GM18868 (cell line): ENCODE measurements around the gene ARID4B.
A peak's percentile ranks its signal among the peaks of the same experiment; 100 is the strongest.
"Not testable (repeated sequence)": the region's sequence is repeated elsewhere in the genome, so short reads cannot be mapped to it uniquely, and the experiment has no call there.

Experiments used
- ATAC-seq: cut with Tn5 transposase; IDR thresholded peaks from one replicate; pipeline ENCODE4 v1.9.1; 2021; ENCODE audit warnings: mild to moderate bottlenecking, moderate library complexity; ENCODE audit not compliant: unreplicated experiment

Gene ARID4B

DNA sequence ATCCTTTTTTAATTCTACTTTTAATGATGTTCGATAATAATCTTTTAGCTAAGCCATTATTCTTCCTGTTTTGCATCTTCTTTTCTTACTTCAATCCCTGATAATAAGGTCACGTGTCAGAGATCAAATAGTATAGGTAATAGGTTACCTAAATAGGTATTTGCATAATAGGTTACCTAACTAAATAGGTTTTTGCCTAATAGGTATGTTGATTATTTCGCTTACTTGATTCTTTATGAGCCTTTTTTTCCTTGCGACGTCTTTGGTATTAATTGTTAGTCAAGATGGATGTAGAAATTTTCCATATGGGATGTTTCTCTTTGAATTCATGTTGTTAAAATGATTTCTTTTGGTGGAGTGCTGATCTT is 2.9 kb upstream of the ARID4B start:
- no peak for ATAC-seq

GRCh38 chr1:235329139-235329902 is 1.3 kb upstream of the ARID4B start:
- peak; percentile 27 for ATAC-seq

DNA sequence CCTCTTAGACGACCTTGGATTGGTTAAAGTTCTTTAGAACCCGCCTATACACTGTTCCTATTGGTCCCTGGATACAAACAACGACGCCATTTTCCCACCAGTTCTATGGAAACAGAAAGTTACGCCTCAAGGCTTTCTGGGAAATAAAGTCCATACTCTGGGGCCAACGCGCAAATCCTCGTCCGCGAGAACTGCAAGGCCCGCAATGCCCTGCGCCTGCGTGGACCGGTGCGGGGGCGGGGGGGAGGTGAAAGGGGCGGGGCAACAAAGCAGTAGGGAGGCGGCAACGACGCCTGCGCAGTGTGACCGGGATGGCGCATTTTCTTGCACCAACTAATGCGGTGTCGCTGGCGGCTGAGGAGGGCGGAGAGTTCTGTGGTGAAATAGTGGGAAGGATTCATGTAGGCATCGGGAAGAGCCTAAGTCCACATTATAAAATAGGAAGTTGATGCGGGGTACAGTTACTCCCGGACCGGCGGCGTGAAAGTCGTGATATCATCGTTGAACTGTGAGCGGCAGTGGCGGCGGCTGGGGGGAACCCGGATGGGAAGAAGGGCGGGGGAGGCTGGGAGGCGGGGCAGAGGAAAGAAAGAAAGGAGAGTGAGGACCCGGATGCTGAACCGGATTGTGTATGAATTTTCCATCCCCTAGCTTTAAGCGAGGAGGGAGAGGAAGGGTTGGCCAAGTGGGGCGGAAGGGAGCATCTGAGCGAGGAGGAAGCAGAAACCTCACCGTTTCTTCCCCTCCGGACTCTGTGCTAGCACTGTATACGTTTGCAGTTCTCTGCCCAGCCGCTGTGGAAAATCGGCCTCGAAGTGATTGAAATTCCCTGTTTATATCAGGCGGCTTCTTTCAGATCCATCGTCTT is 526 bp upstream of the ARID4B start, which contains the start of gene GGPS1:
TSS of gene GGPS1 (plus strand) at position 300 of the 868 bp plus-strand sequence. CDS start 6,695 bp downstream, outside the sequence.
- ATAC-seq, result peak; percentile 60

- ATAC-seq, result no peak
Observed at GRCh38 chr1:235326719-235327558, 1.0 kb downstream of the ARID4B start.

- no peak for ATAC-seq
Observed at GRCh38 chr1:235325854-235326253, 2.1 kb downstream of the ARID4B start.

GRCh38 chr1:235325139-235325538 is 2.8 kb downstream of the ARID4B start:
- ATAC-seq, result no peak

DNA sequence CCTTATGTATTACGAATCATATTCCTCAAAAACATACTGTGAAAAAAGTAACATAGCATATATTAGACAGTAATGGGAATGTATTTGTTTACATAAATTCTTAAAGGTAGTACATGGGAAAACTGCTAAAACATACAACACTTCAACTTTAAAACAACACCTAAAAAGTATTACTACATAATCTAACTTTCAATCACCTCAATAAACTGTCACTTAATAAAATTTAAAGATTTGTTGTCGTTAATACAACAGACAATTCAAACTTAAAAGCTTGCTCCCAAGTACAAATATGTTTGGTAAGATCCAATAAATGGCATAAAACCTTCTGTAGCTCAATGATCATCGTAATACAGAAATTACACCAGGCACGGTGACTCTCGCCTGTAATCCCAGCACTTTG is 3.7 kb downstream of the ARID4B start:
- ATAC-seq, result no peak

DNA sequence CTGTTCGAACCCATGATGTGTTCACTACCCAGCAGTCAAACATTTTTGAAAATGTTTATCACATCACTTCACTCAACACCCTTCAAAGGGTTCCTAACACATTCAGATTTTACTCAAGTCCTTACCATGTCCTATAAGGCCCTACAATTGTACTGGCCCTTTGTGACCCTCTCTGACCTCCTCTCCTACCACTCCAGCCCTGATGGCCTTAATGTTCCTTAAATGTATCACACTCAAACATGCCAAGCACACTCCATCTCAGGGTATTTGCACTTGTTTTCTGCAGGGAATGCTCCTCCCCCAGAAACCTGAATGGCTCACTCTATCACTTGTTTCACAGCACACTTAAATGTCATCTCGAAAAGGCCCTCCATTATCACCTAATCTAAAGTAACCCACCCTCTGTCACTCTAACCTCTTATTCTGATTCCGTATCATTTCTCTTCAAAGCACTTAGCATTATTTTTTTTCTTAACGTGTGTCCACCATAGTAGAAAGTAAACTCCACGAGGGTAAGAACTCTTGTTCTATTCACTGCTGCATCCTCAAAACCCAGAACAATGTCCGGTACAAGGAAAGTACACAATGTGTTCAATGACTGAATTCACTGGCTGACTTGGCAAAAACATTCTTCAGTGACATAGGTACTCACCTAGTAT is 7.3 kb downstream of the ARID4B start:
- no peak for ATAC-seq

DNA sequence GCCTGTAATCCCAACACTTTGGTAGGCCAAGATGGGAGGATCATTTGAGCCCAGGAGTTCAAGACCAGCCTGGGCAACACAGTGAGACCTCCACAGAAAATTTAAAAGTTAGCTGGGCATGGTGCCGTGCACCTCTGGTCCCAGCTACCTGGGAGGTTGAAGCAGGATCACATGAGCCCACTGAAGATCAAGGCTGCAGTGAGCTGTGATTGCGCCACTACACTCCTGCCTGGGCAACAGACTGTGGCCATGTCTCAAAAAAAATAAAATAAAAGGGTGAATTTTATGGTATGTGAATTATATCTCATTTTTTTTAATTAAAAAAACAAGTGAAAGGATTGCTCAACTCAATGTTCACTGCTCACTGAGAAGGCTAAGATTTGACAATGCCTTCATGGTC is 8.7 kb downstream of the ARID4B start:
- ATAC-seq, result no peak

- peak; percentile 65 for ATAC-seq
Observed at GRCh38 chr1:235317168-235317567, 10.8 kb downstream of the ARID4B start.

DNA sequence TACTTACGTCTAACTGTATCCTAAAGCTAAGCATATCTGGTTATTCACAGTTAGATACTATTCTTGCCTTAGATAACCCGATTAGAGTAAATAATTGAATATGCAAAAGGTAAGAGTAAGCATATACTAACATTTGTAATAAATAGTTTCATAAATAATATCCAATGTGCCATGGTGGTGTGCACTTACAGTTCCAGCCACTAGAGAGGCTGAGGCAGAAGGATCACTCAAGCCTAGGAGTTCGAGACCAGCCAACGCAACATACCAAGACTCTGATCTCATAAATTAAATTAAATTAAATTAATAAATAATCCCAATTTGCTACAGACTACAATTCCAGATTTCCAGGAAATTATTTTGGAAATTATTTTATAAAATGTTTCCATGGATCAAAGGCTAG is 12.2 kb downstream of the ARID4B start:
- no peak for ATAC-seq

- ATAC-seq, result no peak
Observed at GRCh38 chr1:235315173-235315572, 12.8 kb downstream of the ARID4B start.

GRCh38 chr1:235313931-235314678 is 13.9 kb downstream of the ARID4B start:
- ATAC-seq, result no peak

GRCh38 chr1:235313262-235313661 is 14.7 kb downstream of the ARID4B start:
- no peak for ATAC-seq

DNA sequence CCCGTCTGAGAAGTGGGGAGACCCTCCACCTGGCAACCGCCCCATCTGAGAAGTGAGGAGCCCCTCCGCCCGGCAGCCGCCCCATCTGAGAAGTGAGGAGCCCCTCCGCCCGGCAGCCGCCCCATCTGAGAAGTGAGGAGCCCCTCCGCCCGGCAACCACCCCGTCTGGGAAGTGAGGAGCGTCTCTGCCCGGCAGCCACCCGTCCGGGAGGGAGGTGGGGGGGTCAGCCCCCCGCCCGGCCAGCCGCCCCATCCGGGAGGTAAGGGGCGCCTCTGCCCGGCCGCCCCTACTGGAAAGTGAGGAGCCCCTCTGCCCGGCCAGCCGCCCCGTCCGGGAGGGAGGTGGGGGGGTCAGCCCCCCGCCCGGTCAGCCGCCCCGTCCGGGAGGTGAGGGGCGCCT is 18.8 kb downstream of the ARID4B start:
- ATAC-seq, result not testable (repeated sequence)

DNA sequence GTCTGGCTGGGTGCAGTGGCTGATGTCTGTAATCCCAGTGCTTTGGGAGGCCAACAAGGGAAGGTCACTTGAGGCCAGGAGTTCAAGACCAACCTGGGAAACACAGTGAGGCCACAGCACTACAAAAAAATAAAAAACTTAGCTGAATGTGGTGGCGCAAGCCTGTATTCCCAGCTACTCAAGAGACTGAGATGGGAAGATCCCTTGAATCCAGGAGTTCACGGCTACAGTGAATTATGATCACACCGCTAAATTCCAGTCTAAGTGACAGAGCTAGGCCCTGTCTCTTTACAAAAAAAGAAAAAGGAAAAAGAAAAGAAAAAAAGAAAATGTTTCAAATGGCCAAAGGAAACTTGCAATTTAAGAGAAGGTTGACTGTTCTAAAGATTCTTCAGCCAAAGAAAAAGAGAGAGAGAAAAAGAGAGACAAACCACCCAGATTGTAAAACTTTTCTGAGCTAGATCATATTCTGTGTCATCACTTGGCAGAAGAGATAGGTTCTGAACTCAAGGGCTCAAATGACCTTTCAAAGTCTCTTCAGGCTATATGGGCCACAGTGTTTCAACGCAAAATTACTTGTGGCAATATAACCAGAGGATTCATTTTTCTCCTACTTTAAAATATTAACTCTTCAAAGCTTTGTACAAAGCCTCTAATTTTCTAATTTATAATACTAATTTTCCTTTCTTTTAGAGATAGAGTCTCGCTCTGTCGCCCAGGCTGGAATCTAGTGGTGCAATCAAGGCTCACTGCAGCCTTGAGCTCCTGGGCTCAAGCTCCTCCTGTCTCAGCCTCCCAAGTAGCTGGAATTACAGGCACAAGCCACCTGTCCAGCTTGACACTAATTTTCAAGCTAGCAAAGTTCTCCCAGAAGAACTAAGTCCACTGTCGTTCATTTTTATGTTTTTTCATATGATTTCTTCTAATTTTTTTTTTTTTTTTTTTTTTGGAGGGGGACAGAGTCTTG is 20.5 kb downstream of the ARID4B start:
- ATAC-seq, result no peak

DNA sequence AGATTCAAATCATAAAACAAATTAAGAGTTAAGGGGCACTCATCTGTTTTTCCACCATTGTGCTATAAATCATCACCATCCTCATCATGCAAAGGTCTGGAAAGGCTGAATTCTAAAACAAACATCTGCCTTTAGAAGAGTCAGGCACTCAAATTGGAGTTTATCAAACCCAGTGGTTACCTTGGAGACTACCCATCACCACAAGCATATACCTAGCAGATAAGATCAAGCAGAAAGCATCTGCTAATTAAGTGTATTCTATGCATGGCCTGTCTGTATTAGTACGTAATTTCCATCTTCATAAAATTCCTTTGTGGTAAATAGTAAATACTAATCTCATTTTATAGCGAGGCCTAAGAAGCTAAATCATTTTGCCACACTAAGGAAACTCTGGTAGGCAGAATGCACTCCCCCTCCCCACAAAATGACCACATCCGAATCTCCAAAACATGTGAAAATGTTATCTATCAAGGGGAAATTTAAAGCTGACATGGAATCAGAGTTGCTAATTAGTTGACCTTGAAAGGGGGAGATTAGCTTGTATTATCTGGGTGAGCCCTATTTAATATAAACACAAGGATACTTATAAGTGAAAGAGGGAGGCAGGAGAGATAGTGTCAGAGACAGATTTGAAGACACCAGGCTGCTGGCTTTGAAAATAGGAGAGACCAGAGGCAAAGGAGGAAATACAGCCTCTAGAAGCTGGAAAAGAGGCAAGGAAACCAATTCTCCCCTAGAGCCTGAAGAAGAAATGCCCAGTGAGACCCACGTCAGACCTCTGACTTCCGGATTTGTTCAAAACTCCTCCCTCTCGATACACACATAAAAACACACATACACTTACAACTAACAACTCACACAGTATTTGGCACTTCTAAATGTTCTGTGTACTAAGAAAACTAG is 23.2 kb downstream of the ARID4B start:
- ATAC-seq, result no peak

DNA sequence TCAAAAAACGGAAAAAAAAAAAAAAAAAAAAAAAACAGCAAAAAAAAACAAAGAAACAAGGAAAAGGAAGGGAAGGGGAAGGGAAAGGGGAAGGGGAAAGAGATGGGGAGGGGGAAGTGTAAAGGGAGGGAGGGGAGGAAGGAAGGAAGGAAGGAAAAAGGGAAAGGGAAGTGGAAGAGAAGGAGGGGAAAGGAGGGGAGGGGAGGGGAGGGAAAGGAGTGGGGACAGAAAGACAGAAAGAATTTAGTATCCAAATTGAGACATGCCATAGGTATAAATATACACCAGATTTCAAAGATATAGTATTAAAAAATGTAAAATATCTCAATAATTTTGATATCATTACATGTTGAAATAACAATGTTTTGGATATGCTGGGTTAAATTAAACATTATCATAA is 25.8 kb downstream of the ARID4B start:
- ATAC-seq, result no peak
